ENCODE results near the gene TMEM200A. TPM values are rescaled to one million over a fixed set of nuclear protein-coding genes. Genes with fewer than 3 reads are reported as not detected.
A peak's percentile ranks its signal among the peaks of the same experiment; 100 is the strongest.

TMEM200A gene
- polyA plus RNA-seq, 4 donors: 0.45 to 49.0 (median 5.0) TPM

- WGBS, 3 donors: 81 to 85% (median 82%) methylated on average over 9 of the region's 9 CpGs
- Histone ChIP-seq H3K9me3 (ENCODE audit: control insufficient read depth in 2 of 2, insufficient read depth in 1 of 2, low read depth in 1 of 2, low read length in 1 of 2) (no peaks in the 10 kb centered on the region), H3K4me1 (ENCODE audit: control insufficient read depth in 3 of 3, insufficient read depth in 2 of 3, low read depth in 1 of 3, low read length in 2 of 3) (no peaks in the 10 kb centered on the region), H3K27ac (ENCODE audit: low read depth in 1 of 3, low read length in 2 of 3) (no peak overlapping the region), H3K36me3 (ENCODE audit: control insufficient read depth in 3 of 3, insufficient read depth in 2 of 3, low read depth in 1 of 3, low read length in 3 of 3) (no peaks in the 10 kb centered on the region), H3K4me3 (ENCODE audit: low read depth in 1 of 3, low read length in 3 of 3) (no peak overlapping the region), H3K27me3 (ENCODE audit: control insufficient read depth in 3 of 3, insufficient read depth in 3 of 3, low read length in 3 of 3) (peaks cover 0 to 4% (median 0%) of the 10 kb centered on the region in 3 donors)
- FAIRE-seq: no peak
- DNase-seq: no peak
Measured at GRCh38 chr6:130466052-130466747, 100.4 kb downstream of the TMEM200A start.

DNA sequence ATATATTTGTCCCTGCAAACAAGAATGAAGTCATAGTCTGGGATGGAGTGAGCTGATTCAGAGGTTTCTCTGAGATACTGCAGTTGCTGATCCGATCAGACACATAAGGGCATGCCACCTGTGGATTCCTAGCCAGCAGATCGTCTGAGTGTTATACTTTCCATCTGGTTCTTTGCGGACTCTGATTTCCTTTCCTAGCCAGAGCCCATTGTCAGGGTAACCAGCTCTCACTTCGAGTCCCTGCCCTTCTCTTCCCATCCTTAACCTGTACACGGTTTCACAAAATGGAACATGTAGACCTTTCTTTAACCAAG is 100.9 kb downstream of the TMEM200A start:
- Histone ChIP-seq H3K27me3 (ENCODE audit: control insufficient read depth in 3 of 3, insufficient read depth in 3 of 3, low read length in 3 of 3) (peaks cover 0 to 2% (median 0%) of the 10 kb centered on the region in 3 donors), H3K4me1 (ENCODE audit: control insufficient read depth in 3 of 3, insufficient read depth in 2 of 3, low read depth in 1 of 3, low read length in 2 of 3) (no peaks in the 10 kb centered on the region), H3K4me3 (ENCODE audit: low read depth in 1 of 3, low read length in 3 of 3) (no peak overlapping the region), H3K9me3 (ENCODE audit: control insufficient read depth in 2 of 2, insufficient read depth in 1 of 2, low read depth in 1 of 2, low read length in 1 of 2) (no peaks in the 10 kb centered on the region), H3K27ac (ENCODE audit: low read depth in 1 of 3, low read length in 2 of 3) (no peak overlapping the region), H3K36me3 (ENCODE audit: control insufficient read depth in 3 of 3, insufficient read depth in 2 of 3, low read depth in 1 of 3, low read length in 3 of 3) (no peaks in the 10 kb centered on the region)
- DNase-seq (no peak), FAIRE-seq (no peak)
- 69 to 74% (median 72%) methylated on average over 5 of the region's 5 CpGs for WGBS, 3 donors

DNA sequence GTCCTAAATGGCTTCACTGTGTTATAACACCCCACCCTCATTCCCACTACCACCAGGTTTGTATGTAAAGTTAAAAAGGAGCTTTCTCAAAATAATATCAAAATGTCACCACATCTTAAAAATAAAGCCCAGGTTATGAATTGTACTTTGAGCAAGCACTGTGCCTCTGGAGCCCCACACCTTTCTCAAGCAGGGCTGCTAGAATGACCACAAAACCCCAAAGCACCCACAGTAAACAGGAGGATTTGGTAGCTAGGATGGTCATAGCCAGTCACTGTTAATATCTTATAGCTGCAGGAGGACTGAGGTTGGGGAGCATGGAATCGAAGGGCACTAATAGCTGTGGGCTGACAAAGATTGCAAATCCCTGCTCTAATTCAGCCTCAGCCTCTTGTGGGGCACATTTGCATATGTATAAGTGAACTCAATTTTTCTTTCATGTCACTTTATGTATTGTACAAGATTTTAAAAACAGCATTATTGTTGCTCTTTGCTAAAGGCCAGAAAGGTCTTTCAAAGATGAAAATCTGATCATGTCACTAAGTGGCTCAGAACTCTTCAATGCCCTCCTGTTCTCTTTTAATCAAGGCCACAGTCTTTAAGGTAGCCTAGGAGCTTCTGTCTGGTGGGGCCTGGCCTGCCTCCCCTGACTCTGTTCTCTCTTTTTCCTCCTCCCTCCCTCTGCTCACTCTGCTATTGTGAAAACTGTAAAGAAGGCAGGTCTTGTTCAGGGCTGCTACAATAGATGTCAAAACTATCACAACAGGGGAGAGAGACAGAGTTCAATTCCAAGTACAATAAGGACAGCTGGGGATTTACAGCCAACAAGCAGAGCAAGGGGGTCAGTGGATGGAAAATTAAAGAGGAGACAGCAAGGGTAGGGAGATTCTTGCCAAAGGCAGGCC is 101.6 kb downstream of the TMEM200A start:
- no peak for FAIRE-seq
- Histone ChIP-seq H3K27ac (ENCODE audit: low read depth in 1 of 3, low read length in 2 of 3) (no peak overlapping the region), H3K36me3 (ENCODE audit: control insufficient read depth in 3 of 3, insufficient read depth in 2 of 3, low read depth in 1 of 3, low read length in 3 of 3) (no peaks in the 10 kb centered on the region), H3K4me1 (ENCODE audit: control insufficient read depth in 3 of 3, insufficient read depth in 2 of 3, low read depth in 1 of 3, low read length in 2 of 3) (no peaks in the 10 kb centered on the region), H3K9me3 (ENCODE audit: control insufficient read depth in 2 of 2, insufficient read depth in 1 of 2, low read depth in 1 of 2, low read length in 1 of 2) (no peaks in the 10 kb centered on the region), H3K4me3 (ENCODE audit: low read depth in 1 of 3, low read length in 3 of 3) (no peak overlapping the region), H3K27me3 (ENCODE audit: control insufficient read depth in 3 of 3, insufficient read depth in 3 of 3, low read length in 3 of 3) (no peaks in the 10 kb centered on the region)
- DNase-seq: peak in 1 of 2 donors; percentile 11
- WGBS, 3 donors: 76 to 81% (median 81%) methylated on average over 1 of the region's 1 CpG

GRCh38 chr6:130470766-130471165 is 104.9 kb downstream of the TMEM200A start:
- Histone ChIP-seq H3K27ac (ENCODE audit: low read depth in 1 of 3, low read length in 2 of 3) (no peak overlapping the region), H3K27me3 (ENCODE audit: control insufficient read depth in 3 of 3, insufficient read depth in 3 of 3, low read length in 3 of 3) (no peaks in the 10 kb centered on the region), H3K36me3 (ENCODE audit: control insufficient read depth in 3 of 3, insufficient read depth in 2 of 3, low read depth in 1 of 3, low read length in 3 of 3) (no peaks in the 10 kb centered on the region), H3K4me1 (ENCODE audit: control insufficient read depth in 3 of 3, insufficient read depth in 2 of 3, low read depth in 1 of 3, low read length in 2 of 3) (no peaks in the 10 kb centered on the region), H3K9me3 (ENCODE audit: control insufficient read depth in 2 of 2, insufficient read depth in 1 of 2, low read depth in 1 of 2, low read length in 1 of 2) (peaks cover 0 to 6% of the 10 kb centered on the region in 2 donors), H3K4me3 (ENCODE audit: low read depth in 1 of 3, low read length in 3 of 3) (no peak overlapping the region)
- 67 to 81% (median 74%) methylated on average over 7 of the region's 7 CpGs for WGBS, 3 donors
- DNase-seq (no peak), FAIRE-seq (no peak)

- Histone ChIP-seq H3K4me1 (ENCODE audit: control insufficient read depth in 3 of 3, insufficient read depth in 2 of 3, low read depth in 1 of 3, low read length in 2 of 3) (no peaks in the 10 kb centered on the region), H3K27me3 (ENCODE audit: control insufficient read depth in 3 of 3, insufficient read depth in 3 of 3, low read length in 3 of 3) (no peaks in the 10 kb centered on the region), H3K4me3 (ENCODE audit: low read depth in 1 of 3, low read length in 3 of 3) (no peak overlapping the region), H3K9me3 (ENCODE audit: control insufficient read depth in 2 of 2, insufficient read depth in 1 of 2, low read depth in 1 of 2, low read length in 1 of 2) (peaks cover 0 to 6% of the 10 kb centered on the region in 2 donors), H3K36me3 (ENCODE audit: control insufficient read depth in 3 of 3, insufficient read depth in 2 of 3, low read depth in 1 of 3, low read length in 3 of 3) (no peaks in the 10 kb centered on the region), H3K27ac (ENCODE audit: low read depth in 1 of 3, low read length in 2 of 3) (no peak overlapping the region)
- DNase-seq (no peak), FAIRE-seq (no peak)
- WGBS, 3 donors: 70 to 83% (median 80%) methylated on average over 5 of the region's 5 CpGs
Measured at GRCh38 chr6:130473886-130474285, 108.1 kb downstream of the TMEM200A start.

DNA sequence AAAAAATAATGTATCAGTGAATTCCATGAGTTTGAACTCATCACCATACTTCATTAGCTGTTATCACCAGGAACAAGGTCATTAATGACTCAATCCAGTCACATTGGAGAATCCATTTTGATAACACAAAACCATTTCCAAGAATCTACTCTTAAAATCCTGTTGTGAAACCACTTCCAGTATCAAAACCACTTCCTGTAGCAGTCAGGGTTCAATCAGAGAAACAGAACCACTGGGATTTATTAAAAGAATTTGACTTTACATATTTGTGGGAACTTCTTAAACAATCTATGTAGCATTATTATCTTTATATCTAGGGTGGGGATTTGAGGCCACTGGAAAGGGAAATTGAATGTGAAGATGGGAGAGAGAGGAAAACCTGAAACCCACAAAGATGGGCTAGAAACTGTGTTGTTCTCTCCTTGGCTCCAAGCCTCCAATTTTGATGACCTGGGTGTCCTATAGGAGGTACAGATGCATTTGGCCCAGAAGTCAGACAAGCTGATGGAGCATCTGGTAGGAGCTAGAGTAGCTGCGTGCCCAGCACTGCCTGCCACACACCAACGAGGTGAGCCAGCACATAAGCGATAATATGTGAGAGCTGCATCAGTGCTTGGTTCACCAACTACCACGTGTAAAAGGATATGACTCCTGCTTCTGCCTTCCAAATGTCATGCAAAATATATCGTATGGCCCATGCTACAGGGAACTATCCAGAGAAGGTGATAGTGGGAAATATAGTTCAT is 117.0 kb downstream of the TMEM200A start:
- Histone ChIP-seq H3K9me3 (ENCODE audit: control insufficient read depth in 2 of 2, insufficient read depth in 1 of 2, low read depth in 1 of 2, low read length in 1 of 2) (no peaks in the 10 kb centered on the region), H3K27me3 (ENCODE audit: control insufficient read depth in 3 of 3, insufficient read depth in 3 of 3, low read length in 3 of 3) (no peaks in the 10 kb centered on the region), H3K36me3 (ENCODE audit: control insufficient read depth in 3 of 3, insufficient read depth in 2 of 3, low read depth in 1 of 3, low read length in 3 of 3) (no peaks in the 10 kb centered on the region), H3K27ac (ENCODE audit: low read depth in 1 of 3, low read length in 2 of 3) (no peak overlapping the region), H3K4me1 (ENCODE audit: control insufficient read depth in 3 of 3, insufficient read depth in 2 of 3, low read depth in 1 of 3, low read length in 2 of 3) (no peaks in the 10 kb centered on the region), H3K4me3 (ENCODE audit: low read depth in 1 of 3, low read length in 3 of 3) (no peak overlapping the region)
- FAIRE-seq (no peak), DNase-seq (peak in 1 of 2 donors; percentile 13)
- WGBS, 3 donors: 83 to 85% (median 84%) methylated on average over 5 of the region's 5 CpGs

DNA sequence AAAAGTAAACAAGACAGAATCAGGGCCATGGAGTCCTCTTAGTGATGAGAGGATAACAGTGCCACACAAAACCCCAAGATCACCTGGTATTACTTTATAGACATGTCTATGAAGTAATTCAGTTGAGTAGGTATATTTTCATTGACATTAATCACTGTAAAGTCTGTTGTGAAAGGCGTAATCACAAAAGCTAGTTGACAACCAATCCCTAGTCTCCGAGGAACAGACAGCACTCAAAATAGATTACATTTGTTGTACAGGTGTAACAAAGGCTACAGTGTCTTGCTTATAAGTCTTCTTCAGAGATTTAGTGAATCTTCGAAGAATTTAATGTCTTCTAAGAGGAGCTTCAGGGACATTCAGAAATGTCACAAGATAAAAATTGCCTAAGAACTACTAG is 120.1 kb downstream of the TMEM200A start:
- WGBS, 3 donors: 73 to 88% (median 82%) methylated on average over 3 of the region's 3 CpGs

DNA sequence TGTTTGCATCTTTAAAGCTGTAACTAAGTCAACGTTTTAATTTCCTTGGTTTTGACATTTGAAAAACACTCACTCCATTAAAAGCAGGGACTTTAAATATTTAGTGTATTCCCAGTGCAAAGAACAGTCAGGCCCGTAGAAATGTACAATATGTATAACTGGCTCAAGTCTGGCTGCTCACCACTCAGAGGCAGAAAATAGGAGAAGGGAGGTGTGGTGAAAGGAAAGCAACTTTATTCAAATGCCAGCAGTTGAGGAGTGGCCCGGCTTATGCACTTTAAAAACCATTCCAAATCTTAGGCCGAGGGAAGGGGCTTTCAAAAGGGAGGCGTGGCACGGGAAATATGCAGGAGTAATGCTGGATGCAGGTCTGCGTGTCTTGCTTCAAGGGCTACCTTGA is 120.6 kb downstream of the TMEM200A start:
- Histone ChIP-seq H3K9me3 (ENCODE audit: control insufficient read depth in 2 of 2, insufficient read depth in 1 of 2, low read depth in 1 of 2, low read length in 1 of 2) (no peaks in the 10 kb centered on the region), H3K27me3 (ENCODE audit: control insufficient read depth in 3 of 3, insufficient read depth in 3 of 3, low read length in 3 of 3) (no peaks in the 10 kb centered on the region), H3K4me1 (ENCODE audit: control insufficient read depth in 3 of 3, insufficient read depth in 2 of 3, low read depth in 1 of 3, low read length in 2 of 3) (no peaks in the 10 kb centered on the region), H3K36me3 (ENCODE audit: control insufficient read depth in 3 of 3, insufficient read depth in 2 of 3, low read depth in 1 of 3, low read length in 3 of 3) (no peaks in the 10 kb centered on the region), H3K4me3 (ENCODE audit: low read depth in 1 of 3, low read length in 3 of 3) (no peak overlapping the region), H3K27ac (ENCODE audit: low read depth in 1 of 3, low read length in 2 of 3) (no peak overlapping the region)
- DNase-seq (no peak), FAIRE-seq (no peak)
- WGBS, 3 donors: 77 to 87% (median 80%) methylated on average over 7 of the region's 7 CpGs

More for the DNA sequence above, 120.1 kb downstream of the TMEM200A start:
- Histone ChIP-seq H3K27me3 (ENCODE audit: control insufficient read depth in 3 of 3, insufficient read depth in 3 of 3, low read length in 3 of 3) (no peaks in the 10 kb centered on the region), H3K4me1 (ENCODE audit: control insufficient read depth in 3 of 3, insufficient read depth in 2 of 3, low read depth in 1 of 3, low read length in 2 of 3) (no peaks in the 10 kb centered on the region), H3K4me3 (ENCODE audit: low read depth in 1 of 3, low read length in 3 of 3) (no peak overlapping the region), H3K9me3 (ENCODE audit: control insufficient read depth in 2 of 2, insufficient read depth in 1 of 2, low read depth in 1 of 2, low read length in 1 of 2) (no peaks in the 10 kb centered on the region), H3K27ac (ENCODE audit: low read depth in 1 of 3, low read length in 2 of 3) (no peak overlapping the region), H3K36me3 (ENCODE audit: control insufficient read depth in 3 of 3, insufficient read depth in 2 of 3, low read depth in 1 of 3, low read length in 3 of 3) (no peaks in the 10 kb centered on the region)
- FAIRE-seq (no peak), DNase-seq (no peak)
